ENCODE data around the gene ITCH.

DNA sequence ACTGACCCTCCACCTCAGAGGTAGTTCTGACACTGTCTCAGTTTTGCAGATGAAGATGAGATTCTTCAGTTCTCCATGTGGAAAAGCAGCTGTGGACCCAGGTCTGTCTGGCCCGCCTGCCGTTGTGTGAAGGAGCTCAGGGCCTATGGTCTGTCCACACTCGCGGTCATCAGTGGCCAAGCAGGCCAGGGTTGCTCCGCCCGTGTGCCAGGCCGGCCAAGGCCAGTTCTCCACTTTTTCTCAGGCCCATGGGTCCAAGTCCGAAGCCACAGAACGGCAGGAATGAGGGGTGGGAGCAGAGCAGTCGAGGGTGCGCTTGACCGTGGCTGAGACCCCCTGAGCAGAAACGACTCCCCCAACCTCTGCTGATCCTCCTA is 186.8 kb downstream of the ITCH start:
- TF ChIP-seq, protein P1, sequence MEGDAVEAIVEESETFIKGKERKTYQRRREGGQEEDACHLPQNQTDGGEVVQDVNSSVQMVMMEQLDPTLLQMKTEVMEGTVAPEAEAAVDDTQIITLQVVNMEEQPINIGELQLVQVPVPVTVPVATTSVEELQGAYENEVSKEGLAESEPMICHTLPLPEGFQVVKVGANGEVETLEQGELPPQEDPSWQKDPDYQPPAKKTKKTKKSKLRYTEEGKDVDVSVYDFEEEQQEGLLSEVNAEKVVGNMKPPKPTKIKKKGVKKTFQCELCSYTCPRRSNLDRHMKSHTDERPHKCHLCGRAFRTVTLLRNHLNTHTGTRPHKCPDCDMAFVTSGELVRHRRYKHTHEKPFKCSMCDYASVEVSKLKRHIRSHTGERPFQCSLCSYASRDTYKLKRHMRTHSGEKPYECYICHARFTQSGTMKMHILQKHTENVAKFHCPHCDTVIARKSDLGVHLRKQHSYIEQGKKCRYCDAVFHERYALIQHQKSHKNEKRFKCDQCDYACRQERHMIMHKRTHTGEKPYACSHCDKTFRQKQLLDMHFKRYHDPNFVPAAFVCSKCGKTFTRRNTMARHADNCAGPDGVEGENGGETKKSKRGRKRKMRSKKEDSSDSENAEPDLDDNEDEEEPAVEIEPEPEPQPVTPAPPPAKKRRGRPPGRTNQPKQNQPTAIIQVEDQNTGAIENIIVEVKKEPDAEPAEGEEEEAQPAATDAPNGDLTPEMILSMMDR (IDR thresholded peaks at IDR 0.05) = no peak
- no peak for TF ChIP-seq POLR2A (IDR thresholded peaks at IDR 0.05)

Data from prostate gland (tissue), 2 donors.